22Rv1 (cell line): Measurements from ENCODE around the gene DAGLA.

Experiments used
- ZFX ChIP-seq: fragments of 450-650 bp; IDR thresholded peaks from 2 replicates; pipeline ENCODE4 v1.6.1; 2017; ENCODE audit warnings: antibody characterized with exemption, borderline replicate concordance
- TF ChIP-seq, protein P1 (sequence below): fragments of 450-650 bp; IDR thresholded peaks from 2 replicates; pipeline ENCODE4 v1.5.1; 2017; ENCODE audit warnings: mild to moderate bottlenecking

DNA sequence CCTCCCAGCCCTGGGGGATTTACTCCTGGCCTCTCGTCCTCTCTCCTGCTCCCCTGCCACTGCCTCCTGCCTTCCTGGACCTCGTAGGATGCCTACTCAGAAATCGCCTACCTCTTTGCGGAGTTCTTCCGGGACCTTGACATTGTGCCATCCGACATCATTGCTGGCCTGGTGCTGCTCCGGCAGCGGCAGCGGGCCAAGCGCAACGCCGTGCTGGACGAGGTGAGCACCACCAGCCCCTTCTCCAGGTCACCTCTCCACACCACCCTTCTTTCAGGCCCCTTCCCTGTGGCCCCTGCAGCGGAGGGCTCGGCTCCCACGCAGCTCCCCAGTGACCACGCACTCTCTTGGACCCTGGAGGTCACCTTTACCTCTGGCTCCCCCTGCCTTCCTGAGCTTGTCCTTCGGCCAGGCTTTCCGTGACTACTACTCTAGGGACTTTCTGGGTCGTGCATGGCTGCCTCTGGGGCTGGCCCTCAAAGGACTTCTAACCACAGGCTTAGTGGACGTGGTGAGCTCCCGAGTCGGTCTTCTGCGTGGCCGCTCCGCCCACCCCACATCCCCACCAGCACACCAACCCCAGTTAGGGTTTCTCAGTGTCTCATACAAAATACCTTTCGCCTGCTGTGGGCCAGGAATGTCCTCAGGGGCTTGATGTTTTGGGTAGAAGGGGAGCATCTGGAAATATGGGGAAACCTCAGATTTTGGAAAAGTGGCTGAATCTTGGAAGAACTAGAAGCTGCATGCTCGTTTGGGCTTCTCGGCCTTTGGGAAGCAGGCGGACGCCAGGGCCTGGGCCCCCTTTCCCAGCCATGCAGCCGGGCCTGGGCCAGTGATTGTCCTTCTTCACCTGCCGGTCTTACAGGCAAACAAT, 48.1 kb downstream of the DAGLA start:
- TF ChIP-seq, protein P1, sequence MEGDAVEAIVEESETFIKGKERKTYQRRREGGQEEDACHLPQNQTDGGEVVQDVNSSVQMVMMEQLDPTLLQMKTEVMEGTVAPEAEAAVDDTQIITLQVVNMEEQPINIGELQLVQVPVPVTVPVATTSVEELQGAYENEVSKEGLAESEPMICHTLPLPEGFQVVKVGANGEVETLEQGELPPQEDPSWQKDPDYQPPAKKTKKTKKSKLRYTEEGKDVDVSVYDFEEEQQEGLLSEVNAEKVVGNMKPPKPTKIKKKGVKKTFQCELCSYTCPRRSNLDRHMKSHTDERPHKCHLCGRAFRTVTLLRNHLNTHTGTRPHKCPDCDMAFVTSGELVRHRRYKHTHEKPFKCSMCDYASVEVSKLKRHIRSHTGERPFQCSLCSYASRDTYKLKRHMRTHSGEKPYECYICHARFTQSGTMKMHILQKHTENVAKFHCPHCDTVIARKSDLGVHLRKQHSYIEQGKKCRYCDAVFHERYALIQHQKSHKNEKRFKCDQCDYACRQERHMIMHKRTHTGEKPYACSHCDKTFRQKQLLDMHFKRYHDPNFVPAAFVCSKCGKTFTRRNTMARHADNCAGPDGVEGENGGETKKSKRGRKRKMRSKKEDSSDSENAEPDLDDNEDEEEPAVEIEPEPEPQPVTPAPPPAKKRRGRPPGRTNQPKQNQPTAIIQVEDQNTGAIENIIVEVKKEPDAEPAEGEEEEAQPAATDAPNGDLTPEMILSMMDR = no peak
- no peak for TF ChIP-seq ZFX
